Neuronal stem cell (in vitro differentiated cells): ENCODE results near the gene GIT2.
A peak's percentile ranks its signal among the peaks of the same experiment; 100 is the strongest.

Experiments used
- DNase-seq: peaks from one replicate; pipeline ENCODE4 v3.0.0-alpha.2; 2013; ENCODE audit warnings: low spot score
- H2AFZ ChIP-seq: one replicate; pipeline ENCODE4 v1.6.1; 2013; ENCODE audit warnings: mild to moderate bottlenecking, low read length, inconsistent platforms
- H2AK5ac ChIP-seq: 2 replicates; pipeline ENCODE4 v1.6.1; 2013; ENCODE audit warnings: low read depth, mild to moderate bottlenecking, inconsistent platforms, low read length, moderate library complexity, mixed read lengths
- H2BK120ac ChIP-seq: 2 replicates; pipeline ENCODE4 v1.6.1; 2013; ENCODE audit warnings: low read depth, mild to moderate bottlenecking, inconsistent platforms, low read length, moderate library complexity, mixed read lengths
- H2BK12ac ChIP-seq: one replicate; pipeline ENCODE4 v1.6.1; 2013; ENCODE audit warnings: low read length, inconsistent platforms
- H2BK15ac ChIP-seq: 2 replicates; pipeline ENCODE4 v1.6.1; 2013; ENCODE audit warnings: mild to moderate bottlenecking, low read length, inconsistent platforms, mixed read lengths
- H2BK5ac ChIP-seq: one replicate; pipeline ENCODE4 v1.6.1; 2013; ENCODE audit warnings: inconsistent platforms, mild to moderate bottlenecking, low read length, moderate library complexity
- H3K14ac ChIP-seq: one replicate; pipeline ENCODE4 v1.6.1; 2013; ENCODE audit warnings: low read length, inconsistent platforms
- H3K18ac ChIP-seq: 2 replicates; pipeline ENCODE4 v1.6.1; 2013; ENCODE audit warnings: low read length, inconsistent platforms
- H3K23ac ChIP-seq: 2 replicates; pipeline ENCODE4 v1.6.1; 2013; ENCODE audit warnings: low read depth, mild to moderate bottlenecking, mixed read lengths, low read length, inconsistent platforms; ENCODE audit not compliant: poor library complexity
- H3K27ac ChIP-seq: replicated peaks from 3 replicates; pipeline ENCODE4 v1.5.1; 2013; ENCODE audit warnings: low read length, inconsistent platforms
- H3K27me3 ChIP-seq, 3 experiments: 2 replicates each; pipeline ENCODE4 v1.6.1; 2013; ENCODE audit warnings: low read length in 3 of 3, mild to moderate bottlenecking in 2 of 3, inconsistent platforms in 1 of 3, low read depth in 1 of 3, mixed read lengths in 1 of 3, moderate library complexity in 1 of 3; ENCODE audit not compliant: control insufficient read depth in 3 of 3, insufficient read depth in 3 of 3
- H3K36me3 ChIP-seq, 2 donors: replicated peaks in 1 of 2; 2 replicates each; pipeline ENCODE4 v1.6.1; 2013; ENCODE audit warnings: low read length in 2 of 2; ENCODE audit not compliant: control insufficient read depth in 2 of 2, insufficient read depth in 2 of 2
- H3K4ac ChIP-seq: 2 replicates; pipeline ENCODE4 v1.6.1; 2013; ENCODE audit warnings: inconsistent platforms, mild to moderate bottlenecking, low read length, moderate library complexity
- H3K4me1 ChIP-seq, 2 donors: 1 replicate in 1 of 2; 2 replicates in 1 of 2; pipeline ENCODE4 v1.6.1; 2013; ENCODE audit warnings: low read length in 2 of 2, low read depth in 1 of 2; ENCODE audit not compliant: control insufficient read depth in 2 of 2, insufficient read depth in 1 of 2
- H3K4me2 ChIP-seq: one replicate; pipeline ENCODE4 v1.6.1; 2013; ENCODE audit warnings: mild to moderate bottlenecking, low read length, inconsistent platforms; ENCODE audit not compliant: insufficient read depth, poor library complexity, severe bottlenecking
- H3K4me3 ChIP-seq, 2 donors: 2 replicates each; pipeline ENCODE4 v1.5.1; 2013; ENCODE audit warnings: low read length in 2 of 2, mild to moderate bottlenecking in 2 of 2, inconsistent platforms in 1 of 2, moderate library complexity in 1 of 2
- H3K79me1 ChIP-seq: one replicate; pipeline ENCODE4 v1.6.1; 2013; ENCODE audit warnings: low read depth, mild to moderate bottlenecking, inconsistent platforms, low read length, moderate library complexity
- H3K9ac ChIP-seq: one replicate; pipeline ENCODE4 v1.6.1; 2013; ENCODE audit warnings: mild to moderate bottlenecking, low read depth, low read length, inconsistent platforms; ENCODE audit not compliant: poor library complexity
- H3K9me3 ChIP-seq, 2 donors: replicated peaks in 1 of 2; 2 replicates each; pipeline versions ENCODE3 to v1.6.1; 2013; ENCODE audit warnings: low read length in 2 of 2, mild to moderate bottlenecking in 2 of 2, inconsistent platforms in 1 of 2, low read depth in 1 of 2, mixed read lengths in 1 of 2, moderate library complexity in 1 of 2; ENCODE audit not compliant: control insufficient read depth in 2 of 2, insufficient read depth in 1 of 2
- H4K8ac ChIP-seq: one replicate; pipeline ENCODE4 v1.6.1; 2013; ENCODE audit warnings: low read depth, mild to moderate bottlenecking, inconsistent platforms, low read length, moderate library complexity
- H4K91ac ChIP-seq: one replicate; pipeline ENCODE4 v1.6.1; 2013; ENCODE audit warnings: low read length, low read depth, mild to moderate bottlenecking, inconsistent platforms; ENCODE audit not compliant: poor library complexity
- WGBS, 2 donors: extraction: QIAGEN DNeasy Blood & Tissue Kit; methylation state at CpG; one replicate each; pipeline ENCODE4 v1.1.7; 2013; ENCODE audit warnings: missing lambda C conversion rate in 2 of 2, mixed read lengths in 1 of 2; ENCODE audit not compliant: insufficient read length in 2 of 2, insufficient replicate concordance in 1 of 2; ENCODE audit errors: extremely low coverage in 2 of 2; 5-methylcytosine and 5-hydroxymethylcytosine counted together

The GIT2 gene

GRCh38 chr12:110029290-110029815, 33.2 kb upstream of the GIT2 start:
- Histone ChIP-seq H4K8ac (no peak overlapping the region), H3K36me3 (peaks cover 6 to 78% of the 10 kb centered on the region in 2 donors)
- WGBS, 2 donors: no CpG with 5 or more reads among the region's 2 CpGs

GRCh38 chr12:110028323-110028722, 32.2 kb upstream of the GIT2 start:
- no peak for DNase-seq

More at GRCh38 chr12:110029290-110029815, 33.2 kb upstream of the GIT2 start:
- H3K9ac ChIP-seq: no peak overlapping the region
- no peaks in the 10 kb centered on the region for H3K27me3 ChIP-seq
- H3K27ac ChIP-seq: no peak overlapping the region
- no peak overlapping the region for H3K14ac ChIP-seq
- no peaks in the 10 kb centered on the region for H3K79me1 ChIP-seq
- no peak overlapping the region for H2AFZ ChIP-seq
- no peak overlapping the region for H4K91ac ChIP-seq
- H2BK15ac ChIP-seq: no peak overlapping the region
- no peaks in the 10 kb centered on the region for H3K4me1 ChIP-seq
- no peak overlapping the region for H2BK12ac ChIP-seq
- H3K23ac ChIP-seq: no peak overlapping the region
- no peak overlapping the region for H3K4me2 ChIP-seq
- no peak overlapping the region for H3K4ac ChIP-seq
- H3K9me3 ChIP-seq: no peaks in the 10 kb centered on the region
- H3K18ac ChIP-seq: no peak overlapping the region
- no peak overlapping the region for H3K4me3 ChIP-seq
- H2AK5ac ChIP-seq: no peak overlapping the region
- no peak overlapping the region for H2BK5ac ChIP-seq
- no peak overlapping the region for H2BK120ac ChIP-seq
- no peak for DNase-seq

GRCh38 chr12:110024051-110024450, 27.9 kb upstream of the GIT2 start:
- Histone ChIP-seq H2AFZ (no peak overlapping the region), H2BK15ac (no peak overlapping the region), H2BK5ac (no peak overlapping the region), H3K79me1 (no peaks in the 10 kb centered on the region), H3K4me3 (no peak overlapping the region), H3K4ac (no peak overlapping the region), H2BK120ac (no peak overlapping the region), H3K4me2 (no peak overlapping the region), H4K91ac (no peak overlapping the region), H3K4me1 (peaks cover 0 to 10% of the 10 kb centered on the region in 2 donors), H3K27ac (no peak overlapping the region), H2AK5ac (no peak overlapping the region), H3K36me3 (peaks cover 2 to 75% of the 10 kb centered on the region in 2 donors), H3K14ac (no peak overlapping the region), H4K8ac (no peak overlapping the region), H3K9ac (no peak overlapping the region), H3K9me3 (no peaks in the 10 kb centered on the region), H2BK12ac (no peak overlapping the region), H3K23ac (no peak overlapping the region), H3K18ac (no peak overlapping the region), H3K27me3 (no peaks in the 10 kb centered on the region)
- no CpG with 5 or more reads among the region's 2 CpGs for WGBS, 2 donors
- no peak for DNase-seq

More at GRCh38 chr12:110028323-110028722, 32.2 kb upstream of the GIT2 start:
- no peaks in the 10 kb centered on the region for H3K27me3 ChIP-seq
- no peak overlapping the region for H3K18ac ChIP-seq
- no peak overlapping the region for H2BK120ac ChIP-seq
- no peaks in the 10 kb centered on the region for H3K79me1 ChIP-seq
- H3K4me3 ChIP-seq: no peak overlapping the region
- H3K4ac ChIP-seq: no peak overlapping the region
- no CpG with 5 or more reads among the region's 6 CpGs for WGBS, 2 donors
- no peak overlapping the region for H3K4me2 ChIP-seq
- no peak overlapping the region for H2BK5ac ChIP-seq
- H3K9ac ChIP-seq: no peak overlapping the region
- no peak overlapping the region for H3K23ac ChIP-seq
- H2BK15ac ChIP-seq: no peak overlapping the region
- peaks cover 0 to 4% of the 10 kb centered on the region in 2 donors for H3K4me1 ChIP-seq
- H2AFZ ChIP-seq: no peak overlapping the region
- H3K27ac ChIP-seq: no peak overlapping the region
- no peak overlapping the region for H2AK5ac ChIP-seq
- no peak overlapping the region for H2BK12ac ChIP-seq
- H3K36me3 ChIP-seq: peaks cover 2 to 72% of the 10 kb centered on the region in 2 donors
- H4K8ac ChIP-seq: no peak overlapping the region
- H3K9me3 ChIP-seq: no peaks in the 10 kb centered on the region
- H3K14ac ChIP-seq: no peak overlapping the region
- H4K91ac ChIP-seq: no peak overlapping the region

GRCh38 chr12:110023059-110023980, 27.2 kb upstream of the GIT2 start:
- no peak overlapping the region for H3K4me2 ChIP-seq
- H3K27me3 ChIP-seq: no peaks in the 10 kb centered on the region
- no peak overlapping the region for H2BK12ac ChIP-seq
- H3K23ac ChIP-seq: no peak overlapping the region
- H3K36me3 ChIP-seq: peaks cover 2 to 78% of the 10 kb centered on the region in 2 donors
- DNase-seq: no peak
- H3K4me1 ChIP-seq: peaks cover 0 to 10% of the 10 kb centered on the region in 2 donors
- no peak overlapping the region for H3K18ac ChIP-seq
- H2BK15ac ChIP-seq: no peak overlapping the region
- H3K79me1 ChIP-seq: no peaks in the 10 kb centered on the region
- H2BK120ac ChIP-seq: no peak overlapping the region
- H3K9me3 ChIP-seq: no peaks in the 10 kb centered on the region
- H2AK5ac ChIP-seq: no peak overlapping the region
- H3K14ac ChIP-seq: no peak overlapping the region
- H2AFZ ChIP-seq: no peak overlapping the region
- no peak overlapping the region for H4K8ac ChIP-seq
- H3K27ac ChIP-seq: peak overlapping the region; percentile 11
- no peak overlapping the region for H2BK5ac ChIP-seq
- no peak overlapping the region for H4K91ac ChIP-seq
- H3K4ac ChIP-seq: no peak overlapping the region
- no CpG with 5 or more reads among the region's 5 CpGs for WGBS, 2 donors
- no peak overlapping the region for H3K9ac ChIP-seq
- H3K4me3 ChIP-seq: no peak overlapping the region
